ENCODE data around the gene TAS1R3.

DNA sequence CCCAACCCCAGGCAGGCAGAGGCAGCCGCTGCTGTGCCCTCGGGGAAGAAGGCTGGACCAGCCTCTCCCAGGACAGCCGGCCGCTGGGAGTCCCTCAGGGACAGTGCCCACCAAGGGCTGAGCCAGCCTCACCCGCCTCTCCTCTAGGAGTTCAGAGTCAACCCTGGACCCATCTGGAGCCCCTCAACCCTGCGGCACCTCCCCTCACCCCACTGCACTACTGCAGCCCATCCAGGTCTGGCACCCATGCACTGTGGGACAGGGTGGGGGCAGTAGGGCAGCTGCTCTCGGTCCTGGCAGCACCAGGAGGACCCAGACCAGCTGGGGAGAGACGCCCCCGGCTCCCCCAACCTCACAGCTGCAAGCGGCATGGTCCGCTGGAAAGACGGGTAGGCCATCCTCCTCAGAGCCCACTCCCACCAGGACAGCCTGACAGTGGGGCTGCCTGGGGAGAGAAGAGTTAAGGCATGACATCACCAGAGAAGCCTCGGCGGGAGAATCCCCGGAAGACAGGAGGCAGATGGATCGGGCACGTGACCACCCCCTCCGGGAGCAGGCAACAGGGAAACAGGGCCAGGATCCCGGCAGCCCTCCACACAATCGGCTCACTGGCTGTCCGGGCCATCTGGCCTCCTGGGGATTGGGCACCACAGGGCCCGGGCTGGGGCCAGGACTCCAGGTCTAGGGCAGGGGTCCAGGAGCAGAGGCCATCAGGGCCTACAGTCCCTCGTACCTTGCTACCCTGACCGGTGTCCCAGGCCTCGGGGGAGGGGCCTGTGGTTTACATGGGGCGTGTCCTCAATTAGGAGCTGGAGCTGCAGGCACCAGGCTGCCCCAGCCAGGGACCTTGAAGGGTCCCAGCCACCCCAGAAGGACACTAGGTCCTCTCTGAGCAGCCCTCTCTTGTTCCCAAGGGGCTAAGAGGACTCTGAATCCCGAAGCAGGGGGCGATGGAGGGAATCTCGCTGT, 26.5 kb upstream of the TAS1R3 start:
- TF ChIP-seq, protein P1, sequence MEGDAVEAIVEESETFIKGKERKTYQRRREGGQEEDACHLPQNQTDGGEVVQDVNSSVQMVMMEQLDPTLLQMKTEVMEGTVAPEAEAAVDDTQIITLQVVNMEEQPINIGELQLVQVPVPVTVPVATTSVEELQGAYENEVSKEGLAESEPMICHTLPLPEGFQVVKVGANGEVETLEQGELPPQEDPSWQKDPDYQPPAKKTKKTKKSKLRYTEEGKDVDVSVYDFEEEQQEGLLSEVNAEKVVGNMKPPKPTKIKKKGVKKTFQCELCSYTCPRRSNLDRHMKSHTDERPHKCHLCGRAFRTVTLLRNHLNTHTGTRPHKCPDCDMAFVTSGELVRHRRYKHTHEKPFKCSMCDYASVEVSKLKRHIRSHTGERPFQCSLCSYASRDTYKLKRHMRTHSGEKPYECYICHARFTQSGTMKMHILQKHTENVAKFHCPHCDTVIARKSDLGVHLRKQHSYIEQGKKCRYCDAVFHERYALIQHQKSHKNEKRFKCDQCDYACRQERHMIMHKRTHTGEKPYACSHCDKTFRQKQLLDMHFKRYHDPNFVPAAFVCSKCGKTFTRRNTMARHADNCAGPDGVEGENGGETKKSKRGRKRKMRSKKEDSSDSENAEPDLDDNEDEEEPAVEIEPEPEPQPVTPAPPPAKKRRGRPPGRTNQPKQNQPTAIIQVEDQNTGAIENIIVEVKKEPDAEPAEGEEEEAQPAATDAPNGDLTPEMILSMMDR (IDR thresholded peaks at IDR 0.05), result no peak
- TF ChIP-seq EZH2 (IDR thresholded peaks at IDR 0.05; ENCODE audit: borderline replicate concordance, insufficient read depth, low read depth, low read length, poor library complexity, severe bottlenecking), result no peak
